Measurements from ENCODE around the gene KMO.

KMO gene

DNA sequence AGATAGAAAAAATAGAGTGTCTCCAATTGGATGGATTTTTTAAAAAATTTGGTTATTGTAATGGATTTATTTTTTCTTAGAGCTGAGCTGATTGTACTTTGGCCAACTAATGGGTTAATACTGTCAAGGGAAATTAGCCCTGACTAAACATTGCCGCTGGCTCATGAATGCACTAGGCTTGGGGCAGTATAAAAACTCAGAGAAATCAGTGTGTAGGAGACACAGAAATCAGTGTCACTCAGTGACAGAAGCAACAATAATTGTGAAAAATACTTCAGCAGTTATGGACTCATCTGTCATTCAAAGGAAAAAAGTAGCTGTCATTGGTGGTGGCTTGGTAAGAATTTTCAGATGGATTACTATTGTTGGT lies at the start of gene KMO:
KMO (plus strand) TSS at position 217 of the 370 bp plus-strand sequence; CDS start at position 284, 67 bp downstream.
- TF ChIP-seq, protein P1, sequence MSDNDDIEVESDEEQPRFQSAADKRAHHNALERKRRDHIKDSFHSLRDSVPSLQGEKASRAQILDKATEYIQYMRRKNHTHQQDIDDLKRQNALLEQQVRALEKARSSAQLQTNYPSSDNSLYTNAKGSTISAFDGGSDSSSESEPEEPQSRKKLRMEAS (IDR thresholded peaks at IDR 0.05; ENCODE audit: low read depth, low read length), result no peak
- TF ChIP-seq, protein P2, sequence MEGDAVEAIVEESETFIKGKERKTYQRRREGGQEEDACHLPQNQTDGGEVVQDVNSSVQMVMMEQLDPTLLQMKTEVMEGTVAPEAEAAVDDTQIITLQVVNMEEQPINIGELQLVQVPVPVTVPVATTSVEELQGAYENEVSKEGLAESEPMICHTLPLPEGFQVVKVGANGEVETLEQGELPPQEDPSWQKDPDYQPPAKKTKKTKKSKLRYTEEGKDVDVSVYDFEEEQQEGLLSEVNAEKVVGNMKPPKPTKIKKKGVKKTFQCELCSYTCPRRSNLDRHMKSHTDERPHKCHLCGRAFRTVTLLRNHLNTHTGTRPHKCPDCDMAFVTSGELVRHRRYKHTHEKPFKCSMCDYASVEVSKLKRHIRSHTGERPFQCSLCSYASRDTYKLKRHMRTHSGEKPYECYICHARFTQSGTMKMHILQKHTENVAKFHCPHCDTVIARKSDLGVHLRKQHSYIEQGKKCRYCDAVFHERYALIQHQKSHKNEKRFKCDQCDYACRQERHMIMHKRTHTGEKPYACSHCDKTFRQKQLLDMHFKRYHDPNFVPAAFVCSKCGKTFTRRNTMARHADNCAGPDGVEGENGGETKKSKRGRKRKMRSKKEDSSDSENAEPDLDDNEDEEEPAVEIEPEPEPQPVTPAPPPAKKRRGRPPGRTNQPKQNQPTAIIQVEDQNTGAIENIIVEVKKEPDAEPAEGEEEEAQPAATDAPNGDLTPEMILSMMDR (IDR thresholded peaks at IDR 0.05; ENCODE audit: low read depth, low read length), result no peak
- TF ChIP-seq MYC (IDR thresholded peaks at IDR 0.05; ENCODE audit: low read depth, low read length) (no peak), POLR2A (IDR thresholded peaks at IDR 0.05; ENCODE audit: extremely low read depth, insufficient read length) (no peak)
- DNase-seq (ENCODE audit: low read depth), result peak; percentile 49
- H3K4me3 ChIP-seq (ENCODE audit: low read depth, low read length), result peak within 1 kb of the TSS; percentile 88

DNA sequence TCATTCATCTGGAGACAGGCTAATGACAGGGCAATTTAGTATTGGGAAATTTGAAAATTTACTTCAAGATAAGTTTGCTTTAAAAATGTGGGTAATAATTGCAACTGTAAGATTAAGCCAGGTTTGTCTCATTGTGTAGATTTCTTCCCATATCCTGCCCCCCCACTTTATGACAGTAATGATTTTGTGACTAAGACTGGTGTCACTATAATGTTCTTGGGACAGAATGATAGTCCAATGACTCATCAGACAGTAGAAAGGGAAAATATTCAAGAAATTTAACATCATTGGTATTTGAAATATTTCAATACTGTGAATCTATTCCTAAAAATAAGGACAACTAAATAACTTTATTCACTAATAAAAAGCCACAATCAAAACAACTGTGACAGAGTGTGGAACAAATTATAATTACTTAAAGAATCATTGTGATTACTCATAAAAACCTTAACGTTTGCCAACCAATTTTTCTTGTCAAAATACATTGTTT lies 49.4 kb upstream of the KMO start:
- TF ChIP-seq POLR2A (IDR thresholded peaks at IDR 0.05; ENCODE audit: extremely low read depth, insufficient read length), result no peak
- TF ChIP-seq MYC (IDR thresholded peaks at IDR 0.05; ENCODE audit: low read depth, low read length), result no peak

DNA sequence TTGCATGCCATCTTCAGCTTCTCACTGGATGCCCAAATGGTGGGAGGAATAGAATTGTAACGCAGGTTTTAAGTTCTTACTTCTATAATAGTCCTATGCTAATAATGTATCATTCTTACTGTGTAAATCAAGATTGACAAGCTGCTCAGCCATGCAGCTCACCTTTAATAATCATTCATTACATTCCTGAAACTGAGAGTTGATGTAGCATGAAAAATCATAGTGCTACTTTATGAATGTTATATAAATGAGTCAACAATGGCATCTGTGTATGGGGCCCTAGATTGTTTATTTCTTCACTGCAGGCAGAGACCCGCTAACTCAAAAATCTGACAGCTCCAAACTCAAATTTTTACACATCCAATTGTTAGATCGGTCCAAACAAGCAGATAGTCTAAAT lies 47.0 kb upstream of the KMO start:
- H3K4me3 ChIP-seq (ENCODE audit: low read depth, low read length), result no peak overlapping the region
- no peak for DNase-seq (ENCODE audit: low read depth)
- no peak for TF ChIP-seq MYC (IDR thresholded peaks at IDR 0.05; ENCODE audit: low read depth, low read length)
- TF ChIP-seq, protein P2 (IDR thresholded peaks at IDR 0.05; ENCODE audit: low read depth, low read length), result no peak
- TF ChIP-seq POLR2A (IDR thresholded peaks at IDR 0.05; ENCODE audit: extremely low read depth, insufficient read length), result no peak
- TF ChIP-seq, protein P1 (IDR thresholded peaks at IDR 0.05; ENCODE audit: low read depth, low read length), result no peak

More for the DNA sequence above, 49.4 kb upstream of the KMO start:
- no peak for DNase-seq (ENCODE audit: low read depth)
- no peak overlapping the region for H3K4me3 ChIP-seq (ENCODE audit: low read depth, low read length)

DNA sequence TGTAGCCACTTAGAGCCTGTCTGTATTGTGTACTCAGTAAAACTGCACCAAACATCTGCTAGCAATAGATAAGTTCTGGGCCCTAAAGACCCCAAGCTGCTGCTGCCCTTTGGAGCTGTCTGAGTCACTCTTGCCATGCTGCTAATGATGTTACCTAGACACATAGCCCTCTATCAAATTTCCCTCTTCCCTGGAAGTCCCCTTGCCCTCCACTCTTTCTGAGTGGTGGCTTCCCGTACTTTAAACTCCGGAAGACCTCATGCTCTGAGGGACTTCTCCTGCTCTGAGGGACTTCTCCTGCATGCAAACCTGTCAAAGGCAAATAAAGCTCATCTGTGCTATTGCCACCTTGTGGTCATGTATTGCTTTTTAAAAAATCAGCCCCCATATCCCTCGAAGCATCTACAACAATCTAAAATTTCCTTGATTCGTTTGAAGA lies 46.6 kb upstream of the KMO start:
- peak; percentile 37 for DNase-seq (ENCODE audit: low read depth)
- no peak for TF ChIP-seq MYC (IDR thresholded peaks at IDR 0.05; ENCODE audit: low read depth, low read length)
- no peak for TF ChIP-seq POLR2A (IDR thresholded peaks at IDR 0.05; ENCODE audit: extremely low read depth, insufficient read length)
- TF ChIP-seq, protein P1 (IDR thresholded peaks at IDR 0.05; ENCODE audit: low read depth, low read length), result no peak; the same call in 1 of the 2 replicates
- TF ChIP-seq, protein P2 (IDR thresholded peaks at IDR 0.05; ENCODE audit: low read depth, low read length), result peak; percentile 33
- H3K4me3 ChIP-seq (ENCODE audit: low read depth, low read length), result no peak overlapping the region

GRCh38 chr1:241488739-241489138 lies 43.4 kb upstream of the KMO start:
- no peak overlapping the region for H3K4me3 ChIP-seq (ENCODE audit: low read depth, low read length)
- DNase-seq (ENCODE audit: low read depth), result no peak
- TF ChIP-seq, protein P2 (IDR thresholded peaks at IDR 0.05; ENCODE audit: low read depth, low read length), result no peak
- TF ChIP-seq MYC (IDR thresholded peaks at IDR 0.05; ENCODE audit: low read depth, low read length) (no peak), POLR2A (IDR thresholded peaks at IDR 0.05; ENCODE audit: extremely low read depth, insufficient read length) (no peak)
- TF ChIP-seq, protein P1 (IDR thresholded peaks at IDR 0.05; ENCODE audit: low read depth, low read length), result no peak

- DNase-seq (ENCODE audit: low read depth), result no peak
- TF ChIP-seq, protein P1 (IDR thresholded peaks at IDR 0.05; ENCODE audit: low read depth, low read length), result no peak
- TF ChIP-seq POLR2A (IDR thresholded peaks at IDR 0.05; ENCODE audit: extremely low read depth, insufficient read length) (no peak), MYC (IDR thresholded peaks at IDR 0.05; ENCODE audit: low read depth, low read length) (no peak)
- TF ChIP-seq, protein P2 (IDR thresholded peaks at IDR 0.05; ENCODE audit: low read depth, low read length), result no peak
- no peak overlapping the region for H3K4me3 ChIP-seq (ENCODE audit: low read depth, low read length)
These were observed 36.4 kb upstream of the KMO start for GRCh38 chr1:241495741-241496140.

Data from NB4 (cell line).